K562 (cell line): ENCODE data around the gene EFNA1. TPM values are rescaled to one million over a fixed set of nuclear protein-coding genes. Genes with fewer than 3 reads are reported as not detected.

ENCODE experiments used
- ATAC-seq: fragments of 200-7000 bp; cut with Tn5 transposase; 3 replicates; pipeline ENCODE4 v1.9.1; 2020; ENCODE audit warnings: moderate library complexity
- BruUV-seq: library from RNA; stranded (reverse); fragments of 400-500 nt; replicated peaks from 2 replicates; lab custom pipeline; 2021; lab: Mats Ljungman, UMichigan
- CTCF ChIA-PET: fragments of 300-600 bp; formaldehyde crosslinking; extraction: SDS; loops from one replicate; lab custom pipeline; 2021; ENCODE audit warnings: low intra/inter-chr PET ratio; lab: Yijun Ruan, JAX
- POLR2A ChIA-PET: fragments of 300-600, 350-650 bp; sonication (Branson Sonifier 250); formaldehyde crosslinking; extraction: SDS; loops from one replicate; lab custom pipeline; 2021; ENCODE audit warnings: antibody characterized with exemption, inconsistent platforms; lab: Yijun Ruan, JAX
- DNase-seq, 4 experiments: peaks; one replicate each; pipeline versions ENCODE4 v3.0.0 to v3.0.0-alpha.2; 2011 to 2018; ENCODE audit warnings: low spot score in 3 of 4, mixed read lengths in 3 of 4; ENCODE audit errors: extremely low read depth in 1 of 4
- FAIRE-seq: peaks from 2 replicates; lab custom pipeline; 2011; peaks lifted over from hg19 to GRCh38; lab: Jason Lieb, UNC
- H2AFZ ChIP-seq: 2 replicates; pipeline ENCODE4 v1.6.0; 2011; ENCODE audit warnings: low read depth, low read length, control low read depth, inconsistent platforms
- H3K27ac ChIP-seq: fragments of 200-600 bp; 3 replicates; pipeline ENCODE4 v1.8.0; 2011; ENCODE audit warnings: low read depth, mild to moderate bottlenecking, control low read depth, inconsistent platforms, low read length, moderate library complexity, mixed read lengths; ENCODE audit errors: extremely low read depth
- H3K27me3 ChIP-seq, 2 experiments: fragments of 300-600 bp in 1 of 2; 2 replicates in 1 of 2; 3 replicates in 1 of 2; pipeline versions ENCODE4 v1.6.0 to v1.8.0; 2011; ENCODE audit warnings: inconsistent platforms in 2 of 2, low read length in 2 of 2, mild to moderate bottlenecking in 1 of 2, mixed read lengths in 1 of 2, moderate library complexity in 1 of 2; ENCODE audit not compliant: control insufficient read depth in 2 of 2, insufficient read depth in 2 of 2
- H3K36me3 ChIP-seq: fragments of 300-600 bp; 3 replicates; pipeline ENCODE4 v1.8.0; 2011; ENCODE audit warnings: mild to moderate bottlenecking, low read length, inconsistent platforms; ENCODE audit not compliant: control insufficient read depth, insufficient read depth
- H3K4me1 ChIP-seq, 2 experiments: fragments of 200-600 bp in 1 of 2; replicated peaks in 1 of 2; 2 replicates in 1 of 2; 3 replicates in 1 of 2; pipeline versions ENCODE4 v1.5.1 to v1.8.0; 2011; ENCODE audit warnings: inconsistent platforms in 2 of 2, low read length in 2 of 2, mild to moderate bottlenecking in 1 of 2, mixed read lengths in 1 of 2, moderate library complexity in 1 of 2; ENCODE audit not compliant: control insufficient read depth in 2 of 2, insufficient read depth in 2 of 2
- H3K4me2 ChIP-seq: 2 replicates; pipeline ENCODE4 v1.6.1; 2011; ENCODE audit warnings: low read length, control low read depth, inconsistent platforms, mixed read lengths; ENCODE audit not compliant: insufficient read depth
- H3K4me3 ChIP-seq: fragments of 200-600 bp; sonication (generic), shearing (Covaris generic); 2 replicates; pipeline ENCODE4 v1.5.1; 2016; ENCODE audit warnings: control low read depth, inconsistent platforms
- H3K79me2 ChIP-seq: fragments of 200-600 bp; 3 replicates; pipeline ENCODE4 v1.8.0; 2011; ENCODE audit warnings: low read length, inconsistent platforms; ENCODE audit not compliant: control insufficient read depth, insufficient read depth
- H3K9ac ChIP-seq, 2 experiments: 2 replicates each; pipeline versions ENCODE4 v1.6.0 to v1.6.1; 2011; ENCODE audit warnings: low read depth in 2 of 2, low read length in 2 of 2, control low read depth in 1 of 2, inconsistent platforms in 1 of 2, mild to moderate bottlenecking in 1 of 2, mixed read lengths in 1 of 2; ENCODE audit not compliant: insufficient read depth in 1 of 2
- H3K9me1 ChIP-seq: one replicate; pipeline ENCODE4 v1.6.0; 2011; ENCODE audit warnings: inconsistent platforms, mild to moderate bottlenecking, low read length, moderate library complexity; ENCODE audit not compliant: control insufficient read depth, insufficient read depth
- H3K9me3 ChIP-seq: replicated peaks from 2 replicates; pipeline ENCODE4 v1.5.1; 2011; ENCODE audit warnings: low read depth, low read length, inconsistent platforms; ENCODE audit not compliant: control insufficient read depth, insufficient read depth
- H4K20me1 ChIP-seq: replicated peaks from 2 replicates; pipeline ENCODE4 v1.6.1; 2011; ENCODE audit warnings: low read length, inconsistent platforms, mixed read lengths; ENCODE audit not compliant: control insufficient read depth, insufficient read depth
- CXXC5 ChIP-seq: fragments of 250-450 bp; sonication (Bioruptor Pico); IDR thresholded peaks from 2 replicates; pipeline ENCODE4 v1.8.0; 2022; ENCODE audit warnings: inconsistent platforms, mild to moderate bottlenecking, moderate library complexity
- HDAC8 ChIP-seq: fragments of 450-650 bp; IDR thresholded peaks from 2 replicates; pipeline ENCODE4 v1.6.1; 2016; ENCODE audit warnings: mild to moderate bottlenecking, missing genetic modification characterization, moderate library complexity, missing compliant biosample characterization
- ILF3 ChIP-seq: fragments of 450-650 bp; IDR thresholded peaks from 2 replicates; pipeline ENCODE4 v1.6.1; 2018; ENCODE audit warnings: antibody characterized with exemption, mild to moderate bottlenecking, moderate library complexity, borderline replicate concordance
- JUNB ChIP-seq: fragments of 450-650 bp; formaldehyde crosslinking; conservative IDR thresholded peaks from 2 replicates; pipeline ENCODE4 v1.4.0; 2020; ENCODE audit warnings: mild to moderate bottlenecking
- RBM15 ChIP-seq: fragments of 200-400 bp; formaldehyde crosslinking; IDR thresholded peaks from 2 replicates; pipeline ENCODE4 v1.6.1; 2018; ENCODE audit warnings: mild to moderate bottlenecking, low read length, moderate library complexity; ENCODE audit not compliant: insufficient read depth
- SRF ChIP-seq, 2 experiments: fragments of 250-450, 450-650 bp in 1 of 2; sonication (Bioruptor Pico) in 1 of 2; sonication (generic) in 1 of 2; formaldehyde crosslinking; IDR thresholded peaks; 2 replicates each; pipeline versions ENCODE4 v1.5.0 to v1.5.1; 2020 to 2022; ENCODE audit warnings: mild to moderate bottlenecking in 1 of 2, missing genetic modification reagents in 1 of 2
- WGBS: fragments of 100-300 bp; shearing (Covaris generic); methylation state at CpG from one replicate; pipeline ENCODE4 v1.1.6; 2016; ENCODE audit warnings: low coverage, mixed read lengths; ENCODE audit not compliant: insufficient coverage; ENCODE audit errors: missing lambda C conversion rate; 5-methylcytosine and 5-hydroxymethylcytosine counted together
- in situ Hi-C: fragments of 300-500 bp; cut with MboI; formaldehyde crosslinking; loops from 4 replicates; pipeline ENCODE4 v1.15.0; 2018; ENCODE audit warnings: inconsistent platforms, mixed read lengths
- intact Hi-C: fragments of 100-400 bp; cut with micrococcal nuclease; formaldehyde crosslinking; loops from 2 replicates; pipeline ENCODE4 v1.14.2; 2022
- polyA plus RNA-seq, 8 experiments: library from polyadenylated mRNA; depleted of rRNA in 4 of 8; stranded (reverse) in 5 of 8; unstranded in 3 of 8; fragments of >200 nt; fragmentation: Nextera tagmentation in 2 of 8; fragmentation: Illumina TruSeq in 1 of 8; extraction: Ambion mirVana in 2 of 8; extraction: Trizol in 1 of 8; gene quantifications; 2 replicates each; pipeline versions ENCODE4 v1.2.1 to v1.2.3, GENCODE V29; 2011 to 2014; ENCODE audit warnings: inconsistent platforms in 1 of 8, missing spikeins in 1 of 8
- total RNA-seq, 7 experiments: library from RNA; depleted of rRNA in 6 of 7; stranded (reverse); fragments of >200 nt in 6 of 7; fragmentation: Illumina TruSeq in 2 of 7; extraction: Trizol in 2 of 7; gene quantifications; 2 replicates each; pipeline versions ENCODE4 v1.2.1 to v1.2.3, GENCODE V29; 2011 to 2021; ENCODE audit warnings: low replicate concordance in 1 of 7
- TF ChIP-seq, protein P1 (sequence below): IDR thresholded peaks from 2 replicates; pipeline ENCODE4 v1.6.1; 2016; ENCODE audit warnings: missing genetic modification characterization, missing compliant biosample characterization
- TF ChIP-seq, protein P2 (sequence below): fragments of 200-800 bp; sonication (Bioruptor generic); IDR thresholded peaks from 2 replicates; pipeline ENCODE4 v1.6.1; 2017; ENCODE audit warnings: missing genetic modification characterization, missing compliant biosample characterization
- TF ChIP-seq, protein P3 (sequence below): fragments of 250-450 bp; sonication (Bioruptor Pico); IDR thresholded peaks from 2 replicates; pipeline ENCODE4 v1.8.0; 2022; ENCODE audit warnings: moderate library complexity, mild to moderate bottlenecking, inconsistent platforms

EFNA1 gene
- total and polyA plus RNA-seq, 9 of the 15 experiments (the other 6 are each of a cell fraction or from before 2014, with no cell fraction given): 2.1 to 9.3 (median 3.0) TPM

DNA sequence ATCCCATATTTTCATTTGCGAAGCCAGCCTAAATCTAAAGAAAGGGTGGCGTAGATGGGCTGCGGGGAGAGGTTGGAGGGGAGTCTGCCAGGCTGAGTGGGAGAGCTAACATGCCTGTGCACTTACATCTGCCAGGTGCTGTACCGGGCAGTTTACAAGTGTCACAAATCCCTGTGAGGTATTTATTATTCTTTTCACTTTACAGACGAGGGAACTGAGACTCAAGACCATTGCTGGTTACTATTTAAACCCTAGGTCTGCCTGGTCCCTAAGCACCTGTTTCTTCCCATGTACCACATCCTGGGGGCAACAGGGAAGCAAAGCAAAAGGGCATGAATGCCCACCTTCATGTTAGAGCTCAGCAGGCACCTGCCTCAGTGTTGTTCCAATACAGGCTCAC is 19.4 kb upstream of the EFNA1 start:
- peaks cover 12 to 13% of the 10 kb centered on the region in 2 experiments; a peak in 4 of 5 replicates for H3K4me1 ChIP-seq
- ChIA-PET POLR2A (interaction anchor here (1.0 to 1.6 kb wide), 2 partner anchors 7 to 17 kb away, joined by 3 to 6 read pairs; no protein-coding TSS in a partner anchor), CTCF (no interaction called here)
- H3K9ac ChIP-seq: no peak overlapping the region
- H4K20me1 ChIP-seq: no peaks in the 10 kb centered on the region
- no peaks in the 10 kb centered on the region for H3K27me3 ChIP-seq
- no peaks in the 10 kb centered on the region for H3K36me3 ChIP-seq
- FAIRE-seq: no peak
- no peak for DNase-seq
- no peak overlapping the region for H3K27ac ChIP-seq
- ATAC-seq: no peak
- H2AFZ ChIP-seq: no peak overlapping the region
- intact Hi-C loops (no loop called here), in situ Hi-C loops (no loop called here)
- no TSS peak for BruUV-seq
- no peaks in the 10 kb centered on the region for H3K9me1 ChIP-seq
- H3K9me3 ChIP-seq: no peaks in the 10 kb centered on the region
- H3K4me2 ChIP-seq: no peak overlapping the region
- WGBS: 38% methylated on average over 5 of the region's 5 CpGs
- no peak for TF ChIP-seq HDAC8 (tag)
- TF ChIP-seq, protein P1, sequence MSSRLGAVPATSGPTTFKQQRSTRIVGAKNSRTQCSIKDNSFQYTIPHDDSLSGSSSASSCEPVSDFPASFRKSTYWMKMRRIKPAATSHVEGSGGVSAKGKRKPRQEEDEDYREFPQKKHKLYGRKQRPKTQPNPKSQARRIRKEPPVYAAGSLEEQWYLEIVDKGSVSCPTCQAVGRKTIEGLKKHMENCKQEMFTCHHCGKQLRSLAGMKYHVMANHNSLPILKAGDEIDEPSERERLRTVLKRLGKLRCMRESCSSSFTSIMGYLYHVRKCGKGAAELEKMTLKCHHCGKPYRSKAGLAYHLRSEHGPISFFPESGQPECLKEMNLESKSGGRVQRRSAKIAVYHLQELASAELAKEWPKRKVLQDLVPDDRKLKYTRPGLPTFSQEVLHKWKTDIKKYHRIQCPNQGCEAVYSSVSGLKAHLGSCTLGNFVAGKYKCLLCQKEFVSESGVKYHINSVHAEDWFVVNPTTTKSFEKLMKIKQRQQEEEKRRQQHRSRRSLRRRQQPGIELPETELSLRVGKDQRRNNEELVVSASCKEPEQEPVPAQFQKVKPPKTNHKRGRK: peak; percentile 47; the same call in 1 of the 2 replicates
- H3K79me2 ChIP-seq: no peaks in the 10 kb centered on the region
- no peak overlapping the region for H3K4me3 ChIP-seq

DNA sequence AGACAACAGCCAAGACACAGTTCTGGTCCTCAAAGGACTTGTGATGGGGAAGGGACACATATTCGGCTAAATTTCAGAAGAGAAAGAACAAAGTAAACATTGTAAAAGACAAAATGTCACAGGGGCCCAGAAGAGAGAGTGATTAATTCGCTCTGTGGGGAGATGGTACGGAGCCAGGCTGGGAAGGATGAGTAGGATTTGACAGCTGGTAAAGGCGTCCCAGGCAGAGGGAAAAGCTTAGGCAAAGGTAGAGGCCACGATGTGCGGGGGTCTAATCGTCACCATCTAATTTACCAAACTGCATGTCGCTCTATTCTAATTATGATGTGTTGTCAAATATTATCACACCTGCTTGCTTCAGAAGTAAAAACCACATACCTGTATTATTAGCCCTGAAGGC is 17.3 kb upstream of the EFNA1 start:
- CTCF ChIA-PET: no interaction called here
- in situ Hi-C loops: no loop called here
- no peaks in the 10 kb centered on the region for H4K20me1 ChIP-seq
- H3K4me2 ChIP-seq: no peak overlapping the region
- 40% methylated on average over 8 of the region's 8 CpGs for WGBS
- POLR2A ChIA-PET: interaction anchor here (1.2 kb wide), 1 partner anchor 15 kb away, joined by 3 read pairs; no protein-coding TSS in a partner anchor
- no TSS peak for BruUV-seq
- ATAC-seq: no peak
- TF ChIP-seq, protein P2, sequence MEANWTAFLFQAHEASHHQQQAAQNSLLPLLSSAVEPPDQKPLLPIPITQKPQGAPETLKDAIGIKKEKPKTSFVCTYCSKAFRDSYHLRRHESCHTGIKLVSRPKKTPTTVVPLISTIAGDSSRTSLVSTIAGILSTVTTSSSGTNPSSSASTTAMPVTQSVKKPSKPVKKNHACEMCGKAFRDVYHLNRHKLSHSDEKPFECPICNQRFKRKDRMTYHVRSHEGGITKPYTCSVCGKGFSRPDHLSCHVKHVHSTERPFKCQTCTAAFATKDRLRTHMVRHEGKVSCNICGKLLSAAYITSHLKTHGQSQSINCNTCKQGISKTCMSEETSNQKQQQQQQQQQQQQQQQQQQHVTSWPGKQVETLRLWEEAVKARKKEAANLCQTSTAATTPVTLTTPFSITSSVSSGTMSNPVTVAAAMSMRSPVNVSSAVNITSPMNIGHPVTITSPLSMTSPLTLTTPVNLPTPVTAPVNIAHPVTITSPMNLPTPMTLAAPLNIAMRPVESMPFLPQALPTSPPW (CRISPR knock-in tag): no peak
- TF ChIP-seq, protein P3, sequence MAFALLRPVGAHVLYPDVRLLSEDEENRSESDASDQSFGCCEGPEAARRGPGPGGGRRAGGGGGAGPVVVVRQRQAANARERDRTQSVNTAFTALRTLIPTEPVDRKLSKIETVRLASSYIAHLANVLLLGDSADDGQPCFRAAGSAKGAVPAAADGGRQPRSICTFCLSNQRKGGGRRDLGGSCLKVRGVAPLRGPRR (CRISPR knock-in tag): no peak
- TF ChIP-seq CXXC5 (CRISPR knock-in tag): no peak
- no peak for TF ChIP-seq SRF (CRISPR knock-in tag; IDR thresholded peaks at IDR 0.05)
- no peak for TF ChIP-seq JUNB (CRISPR knock-in tag)
- TF ChIP-seq ILF3: no peak
- TF ChIP-seq RBM15: no peak
- TF ChIP-seq, all 486 proteins: peak for 0
- FAIRE-seq (no peak), DNase-seq (no peak)
- no peaks in the 10 kb centered on the region for H3K27me3 ChIP-seq
- no peak overlapping the region for H2AFZ ChIP-seq
- H3K4me1 ChIP-seq: peaks cover 6 to 8% of the 10 kb centered on the region in 2 experiments; a peak in 4 of 5 replicates
- no peak overlapping the region for H3K9ac ChIP-seq
- H3K9me3 ChIP-seq: no peaks in the 10 kb centered on the region
- no peaks in the 10 kb centered on the region for H3K79me2 ChIP-seq
- H3K9me1 ChIP-seq: no peaks in the 10 kb centered on the region
- no peak overlapping the region for H3K27ac ChIP-seq
- H3K36me3 ChIP-seq: no peaks in the 10 kb centered on the region
- intact Hi-C loops: loop anchor here (5.0 kb wide), 1 partner anchor 57 kb away; no protein-coding TSS in a partner anchor
- no peak overlapping the region for H3K4me3 ChIP-seq
